GM13977 (cell line): ENCODE measurements around the gene OR51E1.

Experiments used
- DNase-seq: peaks from one replicate; pipeline ENCODE4 v3.0.0; 2012; ENCODE audit warnings: low spot score
- CTCF ChIP-seq: IDR thresholded peaks from 2 replicates; pipeline ENCODE4 v1.5.1; 2012; ENCODE audit warnings: mild to moderate bottlenecking, control low read depth; ENCODE audit not compliant: insufficient read depth; ENCODE audit errors: extremely low read depth, missing control alignments
- in situ Hi-C: fragments of 300-500 bp; cut with MboI; formaldehyde crosslinking; loops from one replicate; pipeline ENCODE4 v1.12.0; 2022; ENCODE audit warnings: low sequenced_read_pairs, low pct_unique_long_range_greater_than_20kb, mixed read lengths, inconsistent platforms; ENCODE audit not compliant: unreplicated experiment

The OR51E1 gene

DNA sequence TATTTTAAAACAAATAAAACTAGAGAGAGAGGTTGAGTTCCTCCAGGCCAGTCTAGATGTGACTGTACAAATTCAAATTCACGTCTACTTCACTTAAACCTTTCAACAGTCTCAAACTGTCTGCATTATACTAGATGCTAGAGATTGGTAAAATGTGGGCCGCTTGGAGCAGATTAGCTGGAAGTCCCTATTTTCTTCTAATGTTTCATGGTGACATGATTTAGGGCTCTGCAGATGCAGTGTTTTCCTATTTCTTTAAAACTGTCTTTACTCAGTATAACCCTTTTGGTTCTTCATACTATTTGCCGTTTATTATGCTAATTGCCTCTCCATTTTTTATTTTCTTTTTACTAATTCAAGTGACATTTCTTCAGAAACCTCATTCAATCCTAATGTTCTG is 20.4 kb downstream of the OR51E1 start:
- in situ Hi-C loops, result no loop called here
- TF ChIP-seq CTCF, result no peak
- DNase-seq, result no peak

DNA sequence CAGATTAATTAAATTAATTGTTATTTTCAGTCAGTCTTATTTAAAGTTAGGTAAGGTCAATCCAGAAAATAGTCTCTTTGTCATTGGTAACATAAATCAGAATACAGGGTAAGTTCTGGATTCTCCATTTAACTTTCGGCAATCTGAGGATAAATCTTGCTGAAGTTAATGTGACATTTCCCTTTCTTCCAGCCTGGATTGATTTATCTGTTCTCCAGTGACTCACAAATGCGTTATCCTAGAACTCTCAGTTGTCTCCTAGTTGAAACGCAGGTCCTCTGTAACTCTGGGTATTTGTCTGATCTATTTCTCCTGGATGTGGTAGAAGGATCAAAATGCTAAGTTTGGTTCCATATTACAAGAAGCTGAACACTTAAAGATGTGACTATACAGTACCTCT is 21.0 kb downstream of the OR51E1 start:
- DNase-seq, result no peak
- TF ChIP-seq CTCF, result no peak
- in situ Hi-C loops, result no loop called here

DNA sequence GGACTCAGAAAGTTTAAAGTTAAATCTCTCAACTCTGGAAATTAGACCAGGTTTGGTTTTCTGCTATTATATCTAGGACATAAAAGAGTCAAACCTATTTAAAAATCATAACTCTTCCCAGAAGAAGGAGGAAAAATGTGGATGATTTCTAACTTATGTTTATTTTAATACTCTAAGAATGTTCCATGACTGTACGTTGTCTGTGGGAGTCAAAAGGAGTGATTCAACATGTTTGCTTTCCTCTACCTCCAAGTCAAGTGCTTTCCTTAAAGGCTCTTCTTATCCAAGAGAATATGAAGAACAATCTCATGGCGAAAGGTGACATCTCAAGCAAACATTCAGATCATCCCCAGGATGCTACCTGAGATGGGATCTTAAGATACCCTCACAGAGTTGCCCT is 21.6 kb downstream of the OR51E1 start:
- in situ Hi-C loops, result no loop called here
- DNase-seq, result no peak
- TF ChIP-seq CTCF, result no peak

DNA sequence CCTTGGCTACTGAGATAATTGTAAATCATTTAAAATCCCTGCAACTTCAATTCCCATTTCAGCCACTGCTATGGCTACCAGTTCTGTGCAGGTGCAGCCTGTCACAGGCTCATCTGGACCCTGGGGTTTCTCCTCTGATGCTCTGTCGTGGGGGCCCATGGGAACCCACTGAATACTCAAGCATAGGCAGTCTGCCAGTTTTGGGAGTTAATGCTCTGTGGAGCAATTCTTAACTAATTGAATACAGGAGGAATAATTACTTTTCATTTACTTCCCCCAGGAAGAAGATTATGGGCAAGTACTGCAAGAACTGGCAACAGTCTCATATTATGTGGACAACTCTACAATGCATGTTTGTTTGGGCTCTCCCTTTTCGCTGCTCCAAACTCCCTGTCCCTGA is 28.0 kb downstream of the OR51E1 start:
- DNase-seq, result no peak
- TF ChIP-seq CTCF, result no peak
- in situ Hi-C loops, result no loop called here

GRCh38 chr11:4672470-4672869 is 28.7 kb downstream of the OR51E1 start:
- TF ChIP-seq CTCF, result no peak
- in situ Hi-C loops, result no loop called here
- no peak for DNase-seq

DNA sequence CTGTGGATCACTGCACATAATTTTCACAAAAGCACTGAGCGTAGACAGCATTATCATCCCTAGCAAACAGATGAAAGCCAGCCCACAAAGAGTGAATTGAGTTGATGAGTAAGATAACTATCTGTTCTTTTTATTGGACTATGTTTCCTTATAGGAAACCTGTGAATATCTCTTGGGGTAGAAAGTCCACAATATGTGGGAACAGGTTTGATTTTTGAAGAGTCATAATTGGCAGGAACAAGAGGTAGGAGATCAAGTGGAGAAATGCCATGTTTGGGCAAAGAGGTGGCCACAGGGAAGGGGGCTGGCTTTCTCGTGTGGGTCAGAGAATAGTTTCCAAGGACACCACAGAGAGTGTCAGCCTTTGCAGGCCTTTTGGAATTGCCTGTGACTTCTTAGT is 30.0 kb downstream of the OR51E1 start:
- no peak for DNase-seq
- no peak for TF ChIP-seq CTCF
- in situ Hi-C loops, result no loop called here

- in situ Hi-C loops, result no loop called here
- no peak for TF ChIP-seq CTCF
- no peak for DNase-seq
Observed at GRCh38 chr11:4677948-4678347, 34.2 kb downstream of the OR51E1 start.
